ENCODE measurements around the gene FAM120B.
"Not testable (repeated sequence)": the region's sequence is repeated elsewhere in the genome, so short reads cannot be mapped to it uniquely, and the experiment has no call there.

FAM120B gene

GRCh38 chr6:170394980-170395379 is 88.4 kb downstream of the FAM120B start:
- no peak for DNase-seq

GRCh38 chr6:170398743-170399369 is 92.3 kb downstream of the FAM120B start:
- not testable (repeated sequence) for DNase-seq

GRCh38 chr6:170399955-170400558 is 93.5 kb downstream of the FAM120B start:
- not testable (repeated sequence) for DNase-seq

- no peak for DNase-seq
These were observed 95.9 kb downstream of the FAM120B start for GRCh38 chr6:170402318-170403040.

GRCh38 chr6:170403451-170403850 is 96.9 kb downstream of the FAM120B start:
- DNase-seq = no peak

GRCh38 chr6:170404036-170404435 is 97.5 kb downstream of the FAM120B start:
- no peak for DNase-seq

- no peak for DNase-seq
These were observed 98.1 kb downstream of the FAM120B start for GRCh38 chr6:170404697-170405096.

GRCh38 chr6:170405311-170405975 is 98.9 kb downstream of the FAM120B start:
- DNase-seq = no peak

GRCh38 chr6:170407200-170407599 is 100.6 kb downstream of the FAM120B start:
- DNase-seq = no peak

- DNase-seq = no peak
These were observed 101.4 kb downstream of the FAM120B start for GRCh38 chr6:170407932-170408331.

- not testable (repeated sequence) for DNase-seq
These were observed 103.2 kb downstream of the FAM120B start for GRCh38 chr6:170409746-170410145.

- no peak for DNase-seq
These were observed 103.7 kb downstream of the FAM120B start for GRCh38 chr6:170410241-170410640.

- no peak for DNase-seq
These were observed 108.8 kb downstream of the FAM120B start for GRCh38 chr6:170415318-170415717.

- DNase-seq = no peak
These were observed 109.7 kb downstream of the FAM120B start for GRCh38 chr6:170416303-170416702.

GRCh38 chr6:170416959-170417606 is 110.5 kb downstream of the FAM120B start:
- no peak for DNase-seq

- DNase-seq = no peak
These were observed 111.3 kb downstream of the FAM120B start for GRCh38 chr6:170417881-170418280.

- DNase-seq = no peak
These were observed 113.7 kb downstream of the FAM120B start for GRCh38 chr6:170420283-170420682.

- DNase-seq = no peak
These were observed 114.5 kb downstream of the FAM120B start for GRCh38 chr6:170420791-170421776.

- no peak for DNase-seq
These were observed 115.4 kb downstream of the FAM120B start for GRCh38 chr6:170421921-170422320.

- no peak for DNase-seq
These were observed 116.5 kb downstream of the FAM120B start for GRCh38 chr6:170423030-170423429.

GRCh38 chr6:170423814-170424603 is 117.5 kb downstream of the FAM120B start:
- no peak for DNase-seq
